HG02943 (cell line): ENCODE data around the gene BICD2.
A peak's percentile ranks its signal among the peaks of the same experiment; 100 is the strongest.
"Not testable (repeated sequence)": the region's sequence is repeated elsewhere in the genome, so short reads cannot be mapped to it uniquely, and the experiment has no call there.

Experiments used
- ATAC-seq: cut with Tn5 transposase; IDR thresholded peaks from one replicate; pipeline ENCODE4 v1.9.1; 2021; ENCODE audit warnings: mild to moderate bottlenecking, low read depth, moderate library complexity; ENCODE audit not compliant: unreplicated experiment

Gene BICD2

DNA sequence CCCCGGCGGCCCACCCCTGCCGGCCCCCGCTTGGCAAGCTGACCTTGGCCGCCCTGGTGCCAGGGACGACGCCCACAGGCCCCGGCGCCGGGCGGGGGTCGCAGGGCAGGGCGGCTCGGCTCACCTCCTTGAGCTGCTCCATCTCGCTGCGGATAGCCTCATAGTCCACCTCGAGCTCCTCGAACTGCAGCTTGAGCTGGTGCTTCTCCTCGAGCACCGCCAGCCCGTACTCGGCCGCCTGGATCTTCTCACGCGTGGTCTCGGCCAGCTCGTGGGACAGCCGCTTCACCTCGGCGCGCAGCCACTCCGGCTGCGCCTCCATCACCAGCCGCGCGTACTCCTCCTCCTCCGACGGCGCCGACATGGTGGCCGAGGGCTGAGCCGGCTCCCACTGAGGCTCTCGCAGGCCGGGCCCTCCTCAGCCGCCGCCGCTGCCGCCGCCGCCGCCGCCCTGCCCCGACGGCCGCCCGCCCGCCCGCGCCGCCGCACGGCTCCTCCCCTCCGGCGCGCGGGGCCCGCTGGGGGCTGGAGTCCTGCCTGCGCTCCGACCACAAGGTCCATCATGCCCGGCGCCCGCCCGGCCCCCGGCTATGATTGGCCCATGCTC, at the start of gene BICD2:
Gene BICD2, minus strand, starts transcription at position 453 of the 607 bp plus-strand sequence. Its CDS starts 89 bp downstream, at position 364.
- peak; percentile 87 for ATAC-seq

DNA sequence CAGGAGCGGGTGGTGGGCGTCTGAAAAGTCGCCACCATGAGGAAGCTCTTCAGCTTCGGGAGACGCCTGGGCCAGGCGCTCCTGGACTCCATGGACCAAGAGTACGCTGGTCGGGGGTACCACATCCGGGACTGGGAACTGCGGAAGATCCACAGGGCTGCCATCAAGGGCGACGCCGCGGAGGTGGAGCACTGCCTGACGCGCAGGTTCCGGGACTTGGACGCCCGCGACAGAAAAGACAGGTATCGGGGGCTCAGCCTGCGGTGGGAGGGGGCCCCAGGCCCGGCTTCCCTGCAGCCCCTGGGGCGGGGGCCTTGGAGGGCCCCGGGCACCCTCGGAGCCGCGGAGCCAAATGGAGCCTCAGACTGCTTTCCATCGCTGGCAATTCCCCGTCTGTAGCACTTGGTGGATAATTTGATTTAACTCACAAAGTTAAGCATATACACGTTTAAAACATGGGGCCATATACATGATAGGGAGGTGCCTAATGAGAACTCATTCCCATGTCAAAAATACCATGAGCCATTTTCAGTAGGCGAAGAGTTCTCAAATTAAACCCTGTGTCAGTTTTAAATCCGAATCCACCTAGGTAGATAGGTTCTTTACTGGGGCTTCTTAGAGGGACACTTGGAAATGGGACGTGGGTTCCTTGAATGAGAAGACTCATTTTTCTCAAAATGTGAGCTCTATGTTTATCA, 45.1 kb upstream of the BICD2 start:
- ATAC-seq, result not testable (repeated sequence)

DNA sequence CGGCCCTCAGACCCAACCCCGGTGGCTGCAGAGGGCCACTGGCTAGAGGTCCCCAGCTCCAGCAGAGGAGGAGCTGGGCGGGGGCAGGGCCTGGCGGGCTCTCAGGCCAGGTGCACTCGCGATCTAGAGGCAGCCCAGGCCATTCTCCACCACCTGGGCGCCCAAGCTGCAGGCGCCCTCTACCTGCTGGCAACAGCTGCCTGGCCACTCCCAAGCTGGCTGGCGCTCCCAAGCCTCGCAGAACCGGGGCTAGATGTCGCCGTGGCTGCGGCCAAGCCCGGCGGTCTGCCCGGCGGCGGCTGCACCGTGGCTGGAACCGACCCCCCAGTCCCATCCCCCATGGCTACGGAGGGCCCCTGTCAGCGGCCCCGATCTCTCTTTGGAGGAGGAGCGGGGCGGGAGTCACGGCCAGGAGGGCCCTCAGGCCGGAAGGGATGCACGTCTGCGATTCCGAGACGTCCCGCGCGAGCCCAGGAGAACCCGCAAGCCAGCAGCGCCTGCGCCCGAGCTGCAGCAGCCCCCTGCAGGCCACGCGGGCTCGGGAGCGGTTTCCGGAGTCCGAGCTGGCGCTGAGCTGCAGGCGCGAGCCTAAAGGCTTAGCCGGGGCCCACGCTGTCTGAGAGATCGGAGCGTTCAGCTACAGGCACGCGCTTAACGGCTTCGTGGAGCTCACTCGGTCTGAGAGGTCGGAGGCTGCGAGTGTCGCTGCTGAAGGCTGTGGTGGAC, 44.3 kb upstream of the BICD2 start:
- no peak for ATAC-seq

DNA sequence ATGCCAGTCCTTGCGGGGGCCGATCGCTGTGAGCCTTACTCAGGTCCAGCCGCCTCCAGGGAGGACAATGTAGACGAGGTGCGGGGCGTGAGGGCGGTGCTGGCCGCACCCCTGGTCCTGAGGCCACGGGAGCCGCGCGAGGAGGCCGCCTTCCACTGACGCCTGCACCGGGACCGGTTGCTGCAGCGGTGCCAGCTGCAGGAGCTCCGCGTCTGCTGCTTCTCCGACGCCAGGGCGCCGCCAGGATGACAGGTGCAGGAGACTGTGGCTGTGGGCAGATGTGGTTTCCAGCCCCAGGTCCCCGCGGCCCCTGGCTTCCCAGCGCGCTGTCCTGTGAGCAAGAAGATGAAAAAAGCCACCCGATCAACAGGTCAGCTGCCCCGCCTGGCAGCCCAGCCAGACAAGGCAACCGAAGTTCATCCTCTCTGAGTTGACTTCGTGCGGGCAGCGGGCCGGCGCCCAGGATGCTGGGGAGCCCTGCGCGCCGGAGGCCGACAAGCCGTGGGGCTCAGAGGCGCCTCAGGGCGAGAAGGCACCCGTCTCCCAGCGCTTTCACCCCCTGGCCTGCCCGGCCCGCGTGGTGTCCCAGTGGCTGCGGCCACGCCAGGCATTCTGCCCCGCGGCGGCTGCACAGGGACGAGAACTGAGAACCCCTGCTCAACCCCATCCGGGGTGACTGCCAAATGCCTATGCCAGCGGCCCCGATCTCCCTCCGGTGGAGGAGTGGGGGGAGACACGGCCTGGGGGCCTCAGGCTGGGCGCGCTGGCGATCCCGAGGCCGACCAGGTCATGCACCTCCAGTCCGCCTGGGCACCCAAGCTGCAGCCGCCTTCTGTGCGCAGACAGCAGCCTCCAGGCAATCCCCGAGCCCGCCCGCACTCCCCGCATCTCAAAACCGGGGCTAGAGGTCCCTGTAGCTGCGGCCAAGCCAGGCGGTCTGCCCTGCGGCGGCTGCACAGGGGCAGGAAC, 43.4 kb upstream of the BICD2 start:
- no peak for ATAC-seq

DNA sequence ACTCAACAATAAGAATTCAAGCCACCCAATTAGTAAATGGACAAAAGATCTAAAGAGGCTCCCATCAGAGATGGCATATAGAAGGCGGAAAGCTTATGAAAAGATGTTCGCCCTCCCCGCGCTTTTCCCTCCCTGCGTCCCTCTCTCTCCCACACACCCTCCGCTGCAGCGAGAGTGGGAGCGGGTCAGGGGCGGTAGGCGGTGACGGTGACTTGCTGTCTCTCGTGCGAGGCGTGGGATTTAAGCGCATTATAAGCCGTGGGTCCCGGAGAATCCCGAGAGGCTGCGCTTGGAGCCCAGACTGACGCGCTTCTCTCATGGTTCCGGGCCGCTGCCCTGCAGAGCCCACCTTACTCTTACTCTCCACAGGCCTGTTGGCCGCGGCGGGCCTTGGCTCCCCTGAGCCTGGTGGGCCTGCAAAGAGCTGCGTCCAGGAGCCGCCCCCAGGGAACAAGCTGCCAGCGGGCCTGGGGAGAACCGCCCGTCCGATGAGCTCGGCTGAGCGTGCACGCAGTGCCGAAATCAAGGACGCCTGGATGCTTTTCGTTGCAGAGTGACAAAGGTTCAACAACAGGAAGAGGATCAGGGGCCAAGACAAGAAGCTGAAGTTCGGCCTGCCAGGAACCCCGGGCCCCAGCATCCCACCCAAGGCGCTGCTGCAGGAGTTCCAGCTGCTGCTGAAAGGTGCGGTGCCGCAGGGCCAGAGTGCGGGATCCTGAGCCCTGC, 42.6 kb upstream of the BICD2 start:
- ATAC-seq, result no peak

DNA sequence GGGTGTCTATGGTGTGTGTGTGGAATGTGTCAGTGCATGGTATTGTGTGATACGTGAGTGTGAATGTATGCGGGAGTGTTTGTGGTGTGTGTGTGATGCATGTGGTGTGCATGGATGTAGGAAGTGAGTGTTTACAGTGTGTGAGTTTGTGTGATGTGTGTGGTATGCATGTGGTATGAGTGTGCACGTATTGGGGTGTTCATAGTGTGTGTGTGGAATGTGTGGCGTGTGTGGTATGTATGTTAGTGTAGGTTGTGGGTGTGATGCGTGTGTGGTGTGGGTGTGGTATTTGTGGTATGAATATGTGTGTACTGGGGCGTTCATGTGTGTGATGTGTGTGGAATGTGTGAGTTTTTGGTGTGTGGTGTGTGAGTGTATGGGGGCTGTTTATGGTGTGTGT, 40.1 kb upstream of the BICD2 start:
- ATAC-seq, result no peak

DNA sequence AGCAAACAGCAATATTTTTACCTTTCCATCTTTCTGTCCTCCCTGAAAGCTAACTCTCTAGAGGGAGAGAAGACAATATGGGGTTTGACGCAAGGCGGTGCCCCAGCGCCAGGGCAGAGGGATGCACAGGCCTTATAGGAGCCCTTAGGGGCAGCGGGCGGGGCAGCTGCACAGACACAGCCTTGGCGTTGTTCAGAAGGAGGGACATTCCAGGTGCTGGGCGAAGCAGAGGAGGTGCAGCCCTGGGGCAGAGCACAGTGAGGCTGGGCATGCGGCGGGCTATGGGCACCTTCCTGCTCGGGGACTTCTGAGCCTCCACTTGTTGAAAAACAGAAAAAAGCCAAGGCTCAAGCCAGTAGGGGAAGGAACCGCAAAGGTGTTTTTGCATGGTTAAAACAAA, 33.7 kb upstream of the BICD2 start:
- ATAC-seq, result no peak

DNA sequence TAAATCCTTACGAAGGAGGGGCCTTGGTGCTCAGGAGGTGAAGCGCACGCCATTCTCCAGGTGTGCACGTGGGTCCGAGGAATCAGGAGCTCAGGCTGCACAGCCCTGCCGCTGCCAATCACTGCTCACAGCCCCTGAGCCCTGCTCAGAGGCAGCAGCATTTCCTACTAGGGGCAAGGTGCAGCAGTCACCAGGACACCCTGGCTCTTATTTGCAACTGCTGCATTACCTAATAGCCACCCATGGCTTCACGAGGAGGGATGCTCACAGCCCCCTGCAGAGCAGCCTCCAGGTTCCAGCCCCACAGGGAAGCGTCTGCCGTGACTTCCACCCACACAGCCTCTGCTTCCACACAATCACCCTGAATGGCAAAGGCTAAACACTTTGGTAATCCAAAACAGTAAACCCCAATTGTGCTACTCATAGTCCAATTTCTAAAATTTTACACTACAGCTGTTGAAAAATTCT, 31.7 kb upstream of the BICD2 start:
- ATAC-seq, result not testable (repeated sequence)

DNA sequence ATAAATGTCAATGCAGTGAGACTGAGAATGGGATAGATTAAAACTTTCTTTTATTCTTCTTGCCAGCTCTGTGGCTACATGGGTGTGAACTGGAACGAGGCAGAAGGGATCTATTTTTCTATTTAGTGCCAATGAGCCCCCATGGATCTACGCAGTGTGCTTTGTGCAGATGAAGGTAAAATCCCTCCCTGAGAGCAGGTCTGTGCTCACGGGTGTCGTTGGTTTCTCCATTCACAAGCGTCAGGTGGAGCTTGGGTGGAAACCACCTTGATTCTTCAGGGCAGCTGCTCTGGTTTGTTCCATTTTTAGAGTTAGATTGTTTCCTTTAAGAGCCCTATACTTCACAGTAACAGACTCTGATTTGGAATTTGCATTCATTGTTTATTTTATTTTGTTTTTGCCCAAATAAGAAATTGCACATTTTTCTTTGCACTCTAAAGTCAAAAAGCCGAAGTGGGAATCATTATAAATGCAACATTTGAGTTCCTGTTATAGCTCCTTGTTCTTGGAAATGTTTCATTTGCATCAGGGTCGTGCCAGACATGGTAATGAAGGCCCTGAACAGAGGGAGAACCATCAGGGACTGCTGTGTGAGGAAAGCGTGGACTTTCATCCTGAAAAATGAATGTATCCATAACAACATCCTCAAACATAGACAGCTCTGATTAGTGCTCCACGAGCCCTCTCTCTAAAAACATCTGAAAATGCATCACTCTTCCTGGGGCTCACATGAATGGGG, 31.1 kb upstream of the BICD2 start:
- no peak for ATAC-seq

DNA sequence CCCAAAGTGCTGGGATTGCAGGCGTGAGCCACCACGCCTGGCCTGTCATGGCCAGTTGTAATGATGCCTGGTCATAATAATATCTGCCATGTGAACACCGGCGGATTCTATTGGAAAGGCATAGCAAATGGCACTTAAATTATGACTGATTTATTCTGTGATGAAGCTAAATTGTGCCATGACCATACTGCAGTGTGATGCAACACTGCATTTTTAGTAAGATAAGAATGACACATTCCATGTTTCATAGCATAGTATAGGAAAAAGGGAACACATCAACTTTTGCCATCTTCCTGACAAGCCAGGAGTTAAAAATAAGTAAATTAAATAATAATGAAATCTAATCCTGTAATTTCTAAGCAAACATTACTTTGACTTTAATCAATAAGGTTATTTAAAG, 30.4 kb upstream of the BICD2 start:
- ATAC-seq, result no peak

DNA sequence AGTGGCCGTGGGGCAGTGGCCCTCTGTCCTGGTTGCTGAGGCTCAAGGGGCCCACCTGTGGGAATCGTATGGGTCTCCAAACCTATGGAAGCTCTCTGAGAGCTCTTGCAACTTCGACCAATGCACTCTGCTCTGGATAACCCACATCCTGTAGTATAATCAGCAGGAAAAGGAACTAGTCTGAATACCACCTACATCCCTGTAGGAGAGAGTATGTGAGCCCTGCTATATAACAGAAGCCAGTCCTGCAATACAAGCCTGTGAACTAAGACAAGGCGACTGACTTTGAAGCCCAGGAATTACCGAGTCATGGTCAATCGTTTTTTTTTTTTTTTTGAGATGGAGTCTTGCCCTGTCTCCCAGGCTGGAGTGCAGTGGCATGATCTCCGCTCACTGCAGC, 29.8 kb upstream of the BICD2 start:
- no peak for ATAC-seq

DNA sequence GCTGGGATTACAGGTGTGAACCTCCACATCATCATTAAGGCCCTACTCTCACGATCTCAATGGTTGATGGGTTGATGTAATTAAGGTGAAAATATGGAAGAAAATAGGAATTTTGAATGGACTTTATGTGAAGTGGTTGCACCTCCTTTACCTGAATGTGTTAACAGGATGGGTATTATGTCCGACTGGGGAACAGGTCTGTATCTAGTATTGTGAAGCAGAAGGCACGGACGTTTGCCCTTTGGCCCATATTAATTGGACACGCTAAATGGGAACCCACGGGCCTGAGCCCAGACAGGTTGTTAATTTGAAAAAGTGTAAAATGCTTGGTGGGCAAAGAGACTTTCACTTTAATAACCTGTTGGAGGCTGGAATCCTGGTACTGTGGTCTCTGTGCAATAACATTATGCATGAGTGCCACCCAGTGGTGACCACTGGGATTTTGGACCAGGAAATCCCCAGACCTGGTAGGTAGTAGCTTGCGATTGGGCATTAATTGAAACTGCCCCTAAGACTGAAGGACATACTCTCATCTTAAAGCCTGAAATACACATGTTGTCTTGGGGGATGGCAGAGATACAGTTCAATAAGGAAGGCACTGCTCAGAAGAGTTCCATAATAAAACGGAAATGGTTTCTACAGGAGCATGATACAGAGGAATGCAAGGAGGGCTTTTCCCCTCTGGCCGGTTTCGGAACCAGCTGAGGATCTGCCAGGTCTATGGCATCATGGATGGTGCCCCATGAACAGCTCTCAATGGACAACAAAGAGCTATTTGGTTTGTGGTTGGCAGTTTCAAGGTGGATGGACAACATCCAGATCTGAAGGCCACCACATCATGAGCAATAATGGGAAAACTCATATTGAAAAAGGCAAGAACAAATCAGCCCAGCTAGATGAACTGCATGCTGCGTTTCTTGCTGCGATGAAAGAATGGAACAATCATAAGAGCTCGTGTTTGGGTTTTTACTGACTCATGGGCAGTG, 26.2 kb upstream of the BICD2 start:
- no peak for ATAC-seq

DNA sequence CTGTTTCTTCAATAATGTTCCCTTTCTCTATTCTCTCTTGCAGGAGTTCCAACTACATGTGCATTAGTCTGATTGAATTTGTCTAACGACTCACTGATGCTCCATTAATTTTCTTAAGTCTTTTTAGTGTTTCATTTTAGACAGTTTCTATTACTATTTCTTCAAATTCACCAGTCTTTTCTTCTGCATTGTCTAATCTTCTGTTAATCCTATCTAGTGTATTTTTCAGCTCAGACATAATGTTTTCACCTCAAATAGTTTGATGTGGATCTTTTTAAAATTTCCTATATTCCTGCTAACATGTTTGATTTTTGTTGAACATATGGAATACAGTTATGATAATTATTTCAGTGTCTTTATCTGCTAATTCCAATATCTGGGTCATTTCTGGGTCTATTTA, 21.7 kb upstream of the BICD2 start:
- no peak for ATAC-seq

DNA sequence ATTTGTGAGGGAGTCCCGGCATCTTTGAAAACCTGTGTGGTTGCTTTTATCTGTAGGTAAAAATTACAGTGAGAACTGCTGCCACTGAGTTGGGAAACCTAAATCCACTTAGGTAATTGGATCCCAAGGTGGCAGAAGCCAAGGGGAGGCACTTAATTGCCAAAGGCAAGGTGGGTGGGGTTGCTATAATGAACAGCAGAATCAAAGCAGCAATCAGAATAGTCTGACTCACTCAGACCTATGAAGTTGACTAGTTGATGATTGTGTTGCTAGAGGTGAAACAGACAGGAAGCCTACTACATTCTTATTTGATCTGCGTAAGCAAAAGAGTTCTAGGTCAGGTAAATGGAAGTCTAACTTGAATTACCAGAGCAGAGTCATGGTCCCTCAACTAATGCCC, 17.3 kb upstream of the BICD2 start:
- ATAC-seq, result no peak

DNA sequence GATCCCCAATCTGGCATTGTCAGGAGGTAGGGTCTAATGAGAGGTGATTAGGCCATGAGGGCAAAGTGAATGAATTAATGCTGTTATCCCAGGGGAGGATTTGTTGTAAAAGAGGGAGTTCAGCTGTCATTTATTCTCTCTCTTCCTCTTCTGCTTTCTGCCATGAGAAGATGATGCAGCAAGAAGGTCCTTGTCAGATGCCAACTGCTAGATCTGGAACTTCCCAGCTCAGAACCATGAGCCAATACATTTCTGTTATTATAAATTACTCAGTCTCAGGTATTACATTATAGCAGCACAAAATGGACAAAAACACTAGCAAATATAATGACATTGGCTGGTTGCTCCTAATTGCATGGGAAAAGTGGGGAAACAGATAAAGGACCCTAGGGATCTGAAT, 15.6 kb upstream of the BICD2 start:
- ATAC-seq, result no peak

DNA sequence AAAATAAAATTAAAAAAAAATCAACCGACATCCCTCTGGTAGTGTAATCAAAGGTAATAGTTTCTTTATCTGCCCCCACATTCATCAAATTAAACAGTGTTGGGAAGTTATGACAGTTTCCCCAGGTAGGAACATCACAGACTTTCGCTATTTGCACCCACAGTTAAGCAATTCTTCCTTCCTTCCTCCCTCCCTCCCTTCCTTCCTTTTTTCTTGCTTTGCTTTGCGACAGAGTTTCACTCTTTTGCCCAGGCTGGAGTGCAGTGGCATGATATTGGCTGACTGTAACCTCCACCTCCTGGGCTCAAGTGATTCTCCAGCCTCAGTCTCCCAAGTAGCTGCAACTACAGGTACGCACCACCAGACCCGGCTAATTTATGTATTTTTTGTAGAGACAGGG, 10.8 kb upstream of the BICD2 start:
- no peak for ATAC-seq

DNA sequence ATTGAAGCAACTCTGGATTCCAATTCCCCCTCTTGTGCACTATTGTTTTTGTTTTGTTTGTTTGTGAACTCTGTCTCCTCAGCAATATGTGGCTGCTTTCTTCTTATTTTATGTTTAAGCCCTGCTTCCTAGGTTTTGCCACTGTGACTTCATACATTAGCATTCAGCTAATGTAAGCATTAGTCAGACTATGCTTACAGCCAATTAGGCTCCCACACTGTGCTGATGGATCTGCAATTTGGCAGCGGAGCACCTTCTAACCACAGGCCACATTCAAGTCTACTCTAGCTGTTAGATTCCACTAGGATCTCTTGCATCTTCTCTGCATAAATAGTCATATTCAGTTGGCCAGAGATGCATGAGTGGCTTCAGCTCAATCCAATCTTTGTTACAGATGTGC, 9.6 kb upstream of the BICD2 start:
- ATAC-seq, result no peak

DNA sequence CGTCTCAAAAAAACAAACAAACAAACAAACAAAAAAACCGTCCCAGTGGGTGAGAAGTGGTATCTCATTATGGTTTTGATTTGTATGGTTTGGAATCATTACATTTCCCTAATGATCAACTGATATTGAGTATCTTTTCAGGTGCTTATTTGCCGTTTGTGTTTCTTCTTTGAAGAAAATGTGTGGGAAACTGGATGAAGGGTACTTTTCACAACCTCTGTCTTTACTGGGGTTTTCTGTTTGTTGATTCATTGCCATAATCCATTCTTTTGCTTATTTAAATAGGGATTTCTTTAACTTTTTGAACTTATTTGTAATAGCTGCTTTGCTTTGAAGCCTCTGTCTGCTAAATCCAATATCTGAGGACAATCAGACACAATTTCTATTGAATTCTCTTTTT, 9.2 kb upstream of the BICD2 start:
- ATAC-seq, result no peak
